IPS-18c (cell line): Measurements from ENCODE around the gene FBN3.
"Not testable (repeated sequence)": the region's sequence is repeated elsewhere in the genome, so short reads cannot be mapped to it uniquely, and the experiment has no call there.

Source experiments
- H3K4me3 ChIP-seq: 2 replicates; pipeline ENCODE4 v1.7.0; 2013; ENCODE audit warnings: low read depth, mild to moderate bottlenecking, low read length, moderate library complexity; ENCODE audit not compliant: insufficient read depth
- H3K9me3 ChIP-seq: one replicate; pipeline ENCODE4 v1.6.1; 2013; ENCODE audit warnings: mild to moderate bottlenecking, low read length, moderate library complexity; ENCODE audit not compliant: control insufficient read depth, insufficient read depth

The FBN3 gene

GRCh38 chr19:8149261-8150094 lies at the start of gene FBN3:
TSS of gene FBN3 (minus strand) at chr19:8149592. CDS start at chr19:8147480, 2,112 bp downstream.
- Histone ChIP-seq H3K9me3 (no peaks in the 10 kb centered on the region), H3K4me3 (peak within 1 kb of the TSS; percentile 65)

- Histone ChIP-seq H3K4me3 (no peak overlapping the region), H3K9me3 (no peaks in the 10 kb centered on the region)
These were observed 47.0 kb upstream of the FBN3 start for GRCh38 chr19:8196271-8196927.

- Histone ChIP-seq H3K9me3 (no peaks in the 10 kb centered on the region), H3K4me3 (no peak overlapping the region)
These were observed 45.3 kb upstream of the FBN3 start for GRCh38 chr19:8194528-8195267.

GRCh38 chr19:8192221-8192820 lies 42.9 kb upstream of the FBN3 start:
- Histone ChIP-seq H3K9me3 (no peaks in the 10 kb centered on the region), H3K4me3 (no peak overlapping the region)

- Histone ChIP-seq H3K9me3 (no peaks in the 10 kb centered on the region), H3K4me3 (no peak overlapping the region)
These were observed 36.1 kb upstream of the FBN3 start for GRCh38 chr19:8185343-8186068.

GRCh38 chr19:8184274-8184673 lies 34.9 kb upstream of the FBN3 start:
- Histone ChIP-seq H3K4me3 (no peak overlapping the region), H3K9me3 (no peaks in the 10 kb centered on the region)

- H3K4me3 ChIP-seq, result no peak overlapping the region
- no peaks in the 10 kb centered on the region for H3K9me3 ChIP-seq
These were observed 30.6 kb upstream of the FBN3 start for GRCh38 chr19:8180018-8180417.

GRCh38 chr19:8174706-8175105 lies 25.3 kb upstream of the FBN3 start:
- Histone ChIP-seq H3K9me3 (no peaks in the 10 kb centered on the region), H3K4me3 (no peak overlapping the region)

GRCh38 chr19:8168537-8168936 lies 19.1 kb upstream of the FBN3 start:
- no peaks in the 10 kb centered on the region for H3K9me3 ChIP-seq
- no peak overlapping the region for H3K4me3 ChIP-seq

- no peak overlapping the region for H3K4me3 ChIP-seq
- no peaks in the 10 kb centered on the region for H3K9me3 ChIP-seq
These were observed 18.6 kb upstream of the FBN3 start for GRCh38 chr19:8167985-8168384.

- no peaks in the 10 kb centered on the region for H3K9me3 ChIP-seq
- H3K4me3 ChIP-seq, result no peak overlapping the region
These were observed 14.4 kb upstream of the FBN3 start for GRCh38 chr19:8163759-8164158.

GRCh38 chr19:8161135-8161646 lies 11.8 kb upstream of the FBN3 start:
- Histone ChIP-seq H3K9me3 (peaks cover 2% of the 10 kb centered on the region), H3K4me3 (no peak overlapping the region)

- not testable (repeated sequence) for H3K4me3 ChIP-seq, H3K9me3 ChIP-seq
These were observed 9.9 kb upstream of the FBN3 start for GRCh38 chr19:8159322-8159721.

- Histone ChIP-seq H3K4me3 (no peak overlapping the region), H3K9me3 (peaks cover 2% of the 10 kb centered on the region)
These were observed 9.2 kb upstream of the FBN3 start for GRCh38 chr19:8158411-8159074.

- H3K4me3 ChIP-seq, result no peak overlapping the region
- peaks cover 2% of the 10 kb centered on the region for H3K9me3 ChIP-seq
These were observed 5.9 kb upstream of the FBN3 start for GRCh38 chr19:8155318-8155717.

- H3K4me3 ChIP-seq, H3K9me3 ChIP-seq: not testable (repeated sequence)
These were observed 4.6 kb upstream of the FBN3 start for GRCh38 chr19:8154014-8154413.

GRCh38 chr19:8151767-8152035 lies 2.3 kb upstream of the FBN3 start:
- Histone ChIP-seq H3K9me3 (peaks cover under 1% of the 10 kb centered on the region), H3K4me3 (no peak overlapping the region)
